Measurements from ENCODE around the gene MRAP2. TPM values are rescaled to one million over a fixed set of nuclear protein-coding genes. Genes with fewer than 3 reads are reported as not detected.

The MRAP2 gene
- total RNA-seq, 1 donor from 2014 or later = 0.72 TPM

DNA sequence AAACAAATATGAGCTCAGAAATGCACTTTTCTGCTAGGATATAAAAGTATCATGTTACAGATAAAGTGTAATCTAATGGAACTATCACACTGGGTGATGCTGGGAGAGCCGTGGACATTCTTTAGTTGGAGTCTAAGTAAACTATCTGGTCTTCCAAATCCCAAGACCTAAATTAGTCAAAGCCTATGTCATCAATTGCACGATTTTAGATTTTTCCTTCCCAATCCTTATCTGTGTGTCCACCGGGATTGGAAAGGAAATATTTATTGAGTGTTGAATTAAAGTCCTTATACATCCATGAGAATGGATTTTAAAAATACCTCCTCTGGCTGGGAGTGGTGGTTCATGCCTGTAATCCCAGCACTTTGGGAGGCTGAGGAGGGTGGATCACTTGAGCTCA, 19.6 kb upstream of the MRAP2 start:
- H3K27ac ChIP-seq = no peak overlapping the region
- no peak overlapping the region for H3K4me3 ChIP-seq
- ATAC-seq = no peak
- H3K9me3 ChIP-seq = no peaks in the 10 kb centered on the region
- no peak for DNase-seq
- H3K36me3 ChIP-seq = no peaks in the 10 kb centered on the region
- intact Hi-C loops (cut with DNase I) = no loop called here
- H3K27me3 ChIP-seq = no peaks in the 10 kb centered on the region
- H3K4me1 ChIP-seq = no peaks in the 10 kb centered on the region
- TF ChIP-seq, protein P1, sequence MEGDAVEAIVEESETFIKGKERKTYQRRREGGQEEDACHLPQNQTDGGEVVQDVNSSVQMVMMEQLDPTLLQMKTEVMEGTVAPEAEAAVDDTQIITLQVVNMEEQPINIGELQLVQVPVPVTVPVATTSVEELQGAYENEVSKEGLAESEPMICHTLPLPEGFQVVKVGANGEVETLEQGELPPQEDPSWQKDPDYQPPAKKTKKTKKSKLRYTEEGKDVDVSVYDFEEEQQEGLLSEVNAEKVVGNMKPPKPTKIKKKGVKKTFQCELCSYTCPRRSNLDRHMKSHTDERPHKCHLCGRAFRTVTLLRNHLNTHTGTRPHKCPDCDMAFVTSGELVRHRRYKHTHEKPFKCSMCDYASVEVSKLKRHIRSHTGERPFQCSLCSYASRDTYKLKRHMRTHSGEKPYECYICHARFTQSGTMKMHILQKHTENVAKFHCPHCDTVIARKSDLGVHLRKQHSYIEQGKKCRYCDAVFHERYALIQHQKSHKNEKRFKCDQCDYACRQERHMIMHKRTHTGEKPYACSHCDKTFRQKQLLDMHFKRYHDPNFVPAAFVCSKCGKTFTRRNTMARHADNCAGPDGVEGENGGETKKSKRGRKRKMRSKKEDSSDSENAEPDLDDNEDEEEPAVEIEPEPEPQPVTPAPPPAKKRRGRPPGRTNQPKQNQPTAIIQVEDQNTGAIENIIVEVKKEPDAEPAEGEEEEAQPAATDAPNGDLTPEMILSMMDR (IDR thresholded peaks at IDR 0.05) = no peak

- TF ChIP-seq, protein P1 (IDR thresholded peaks at IDR 0.05) = no peak
- no peak overlapping the region for H3K27ac ChIP-seq
- no peak for DNase-seq
- H3K36me3 ChIP-seq = no peaks in the 10 kb centered on the region
- intact Hi-C loops (cut with DNase I) = no loop called here
- no peak for ATAC-seq
- H3K9me3 ChIP-seq = no peaks in the 10 kb centered on the region
- H3K27me3 ChIP-seq = no peaks in the 10 kb centered on the region
- H3K4me3 ChIP-seq = no peak overlapping the region
- no peaks in the 10 kb centered on the region for H3K4me1 ChIP-seq
These were observed 17.5 kb upstream of the MRAP2 start for GRCh38 chr6:84016029-84016428.

GRCh38 chr6:84017709-84018452, 15.7 kb upstream of the MRAP2 start:
- no peaks in the 10 kb centered on the region for H3K4me1 ChIP-seq
- no peaks in the 10 kb centered on the region for H3K36me3 ChIP-seq
- H3K27me3 ChIP-seq = no peaks in the 10 kb centered on the region
- TF ChIP-seq, protein P1 (IDR thresholded peaks at IDR 0.05) = no peak
- no peak overlapping the region for H3K27ac ChIP-seq
- DNase-seq (no peak), ATAC-seq (no peak)
- H3K4me3 ChIP-seq = no peak overlapping the region
- no peaks in the 10 kb centered on the region for H3K9me3 ChIP-seq
- intact Hi-C loops (cut with DNase I) = no loop called here

DNA sequence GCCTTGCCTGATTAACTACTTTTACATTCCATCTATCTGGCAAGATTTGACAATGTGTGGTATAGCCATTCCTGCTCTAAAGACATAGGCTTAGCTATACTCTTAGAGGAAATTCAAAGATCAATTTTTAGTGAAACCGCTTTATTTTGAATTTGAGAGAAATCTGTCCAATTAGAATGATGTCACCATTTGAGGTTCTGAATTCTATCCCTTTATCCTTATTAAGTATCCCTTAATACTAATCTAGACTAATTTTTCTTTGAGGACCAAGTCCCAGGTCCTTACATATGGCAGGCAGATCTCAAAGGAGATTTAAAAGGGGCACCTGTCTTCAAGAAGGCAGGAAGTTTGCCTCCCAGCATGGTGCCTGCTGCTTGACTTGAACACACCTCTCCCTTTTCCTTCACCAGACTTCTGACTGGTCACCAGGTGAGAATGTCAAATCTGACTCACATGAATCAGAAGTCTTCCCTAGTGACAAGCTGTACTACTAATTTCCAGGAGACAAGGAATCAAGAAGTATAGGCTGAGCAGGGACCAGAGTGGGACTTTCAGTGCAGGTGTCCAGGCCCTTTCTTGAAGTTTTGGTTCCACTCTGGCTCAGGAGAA, 15.0 kb upstream of the MRAP2 start:
- H3K4me3 ChIP-seq = no peak overlapping the region
- intact Hi-C loops (cut with DNase I) = no loop called here
- no peaks in the 10 kb centered on the region for H3K9me3 ChIP-seq
- ATAC-seq = no peak
- H3K27ac ChIP-seq = no peak overlapping the region
- TF ChIP-seq, protein P1 (IDR thresholded peaks at IDR 0.05) = no peak
- H3K36me3 ChIP-seq = no peaks in the 10 kb centered on the region
- H3K27me3 ChIP-seq = no peaks in the 10 kb centered on the region
- DNase-seq = no peak
- no peaks in the 10 kb centered on the region for H3K4me1 ChIP-seq

DNA sequence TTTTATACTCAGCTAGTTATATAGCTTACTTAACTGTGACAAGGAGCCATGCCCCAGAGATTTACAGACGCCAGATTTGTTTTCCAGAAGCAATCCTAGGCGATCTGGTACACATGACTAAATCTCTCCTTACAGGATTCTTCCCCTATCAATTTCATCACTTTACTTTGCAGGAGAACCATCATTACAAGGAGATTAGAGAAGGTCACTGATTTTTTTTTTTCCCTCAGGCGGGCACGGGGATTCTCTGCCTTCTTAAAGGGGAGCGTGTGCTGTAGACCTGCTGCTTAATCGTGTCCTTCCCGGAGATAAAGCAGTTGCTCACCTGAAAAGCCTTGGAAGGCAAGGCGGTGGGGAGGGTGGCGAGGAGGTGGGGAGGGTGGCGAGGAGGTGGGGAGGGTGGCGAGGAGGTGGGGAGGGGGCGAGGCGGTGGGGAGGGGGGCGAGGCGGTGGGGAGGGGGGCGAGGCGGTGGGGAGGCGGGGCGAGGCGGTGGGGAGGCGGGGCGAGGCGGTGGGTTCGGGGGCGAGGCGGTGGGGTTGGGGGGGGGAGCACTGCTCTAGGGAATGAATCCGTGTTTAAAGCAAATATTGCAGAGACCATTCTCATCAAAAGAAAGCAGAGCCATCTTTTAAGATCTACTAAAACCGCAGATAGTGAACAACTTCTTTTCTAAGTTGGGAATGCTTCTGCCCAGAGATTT, 14.3 kb upstream of the MRAP2 start:
- Histone ChIP-seq H3K36me3 (no peaks in the 10 kb centered on the region), H3K4me1 (no peaks in the 10 kb centered on the region), H3K9me3 (no peaks in the 10 kb centered on the region), H3K27me3 (no peaks in the 10 kb centered on the region), H3K27ac (no peak overlapping the region), H3K4me3 (no peak overlapping the region)
- TF ChIP-seq, protein P1 (IDR thresholded peaks at IDR 0.05) = no peak
- no peak for DNase-seq
- no peak for ATAC-seq
- intact Hi-C loops (cut with DNase I) = no loop called here

Measured in upper lobe of right lung (tissue), 1 donor.